ENCODE results near the gene KCNQ2. TPM values are rescaled to one million over a fixed set of nuclear protein-coding genes. Genes with fewer than 3 reads are reported as not detected.
A peak's percentile ranks its signal among the peaks of the same experiment; 100 is the strongest.

KCNQ2 gene
- total RNA-seq, 1 donor from 2014 or later: 1.2 TPM

DNA sequence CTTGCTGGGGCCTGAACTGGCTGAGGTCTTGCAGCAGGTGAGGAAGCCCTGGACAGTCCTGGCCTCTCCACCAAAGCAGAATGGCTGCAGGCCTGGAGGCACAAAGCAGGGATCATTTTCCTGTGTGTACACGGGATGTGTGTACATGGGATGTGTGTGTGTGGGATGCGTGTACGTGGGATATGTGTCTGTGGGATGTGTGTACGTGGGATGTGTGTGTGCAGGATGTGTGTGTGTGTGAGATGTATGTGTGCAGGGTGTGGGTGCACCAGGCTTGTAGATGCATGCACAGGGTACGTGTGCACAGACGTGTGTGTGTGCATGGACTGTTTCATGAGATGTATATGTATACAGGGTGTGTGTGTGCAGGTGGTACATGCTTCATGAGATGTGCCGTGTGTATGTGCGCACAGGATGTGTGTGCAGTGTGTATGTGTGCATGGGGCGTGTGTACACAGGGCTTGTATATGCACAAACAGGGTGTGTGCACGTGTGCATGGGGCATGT lies 103.4 kb downstream of the KCNQ2 start:
- no peak for DNase-seq

- DNase-seq: no peak
Measured at GRCh38 chr20:63368151-63368550, 104.3 kb downstream of the KCNQ2 start.

GRCh38 chr20:63367446-63368055 lies 104.9 kb downstream of the KCNQ2 start:
- DNase-seq: no peak

DNA sequence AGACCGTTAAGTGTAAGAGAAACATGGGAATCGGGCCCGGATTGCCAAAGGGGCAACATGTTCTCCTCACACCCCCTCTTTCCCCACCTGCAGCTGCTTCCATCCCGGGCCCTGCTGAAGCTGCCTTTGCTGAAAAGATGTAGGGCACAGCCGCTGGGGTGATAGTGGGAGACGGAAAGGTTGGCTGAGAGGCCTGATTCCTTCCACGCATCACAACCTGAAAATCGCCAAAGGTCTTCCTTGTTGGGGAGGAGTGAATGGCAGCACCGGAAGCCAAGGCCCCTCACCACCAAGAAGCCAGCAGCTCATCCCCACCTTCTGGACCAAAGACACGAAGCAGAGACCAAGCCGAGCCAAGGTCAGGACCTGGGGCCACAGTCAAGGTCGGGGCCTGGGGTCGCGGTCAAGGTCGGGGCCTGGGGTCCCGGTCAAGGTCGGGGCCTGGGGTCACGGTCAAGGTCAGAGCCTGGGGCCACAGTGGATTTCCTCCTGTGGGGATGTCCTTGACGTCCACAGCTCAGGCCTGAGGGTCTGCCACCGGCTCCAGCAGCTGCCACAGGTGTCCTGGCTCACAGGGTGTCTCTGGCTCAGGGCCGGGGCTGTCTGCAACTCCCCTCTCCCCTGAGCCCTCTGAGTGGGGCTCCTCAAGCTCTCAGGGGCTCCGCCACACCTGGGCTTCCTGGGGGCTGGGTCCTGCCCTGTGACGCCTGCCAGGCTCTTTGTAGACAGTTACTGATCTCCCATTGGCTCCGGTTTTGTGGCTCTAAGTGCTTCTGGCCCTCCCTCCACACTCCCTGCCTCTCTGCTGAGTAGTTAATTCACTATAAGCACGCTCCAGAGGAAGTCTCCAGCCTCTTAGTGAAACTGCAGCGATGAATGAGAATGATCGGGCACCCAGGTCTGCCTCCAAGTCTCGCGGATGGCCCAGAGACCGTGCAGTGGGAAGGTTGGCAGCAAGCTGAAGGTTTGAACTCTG lies 105.8 kb downstream of the KCNQ2 start:
- DNase-seq: peak; percentile 4

DNA sequence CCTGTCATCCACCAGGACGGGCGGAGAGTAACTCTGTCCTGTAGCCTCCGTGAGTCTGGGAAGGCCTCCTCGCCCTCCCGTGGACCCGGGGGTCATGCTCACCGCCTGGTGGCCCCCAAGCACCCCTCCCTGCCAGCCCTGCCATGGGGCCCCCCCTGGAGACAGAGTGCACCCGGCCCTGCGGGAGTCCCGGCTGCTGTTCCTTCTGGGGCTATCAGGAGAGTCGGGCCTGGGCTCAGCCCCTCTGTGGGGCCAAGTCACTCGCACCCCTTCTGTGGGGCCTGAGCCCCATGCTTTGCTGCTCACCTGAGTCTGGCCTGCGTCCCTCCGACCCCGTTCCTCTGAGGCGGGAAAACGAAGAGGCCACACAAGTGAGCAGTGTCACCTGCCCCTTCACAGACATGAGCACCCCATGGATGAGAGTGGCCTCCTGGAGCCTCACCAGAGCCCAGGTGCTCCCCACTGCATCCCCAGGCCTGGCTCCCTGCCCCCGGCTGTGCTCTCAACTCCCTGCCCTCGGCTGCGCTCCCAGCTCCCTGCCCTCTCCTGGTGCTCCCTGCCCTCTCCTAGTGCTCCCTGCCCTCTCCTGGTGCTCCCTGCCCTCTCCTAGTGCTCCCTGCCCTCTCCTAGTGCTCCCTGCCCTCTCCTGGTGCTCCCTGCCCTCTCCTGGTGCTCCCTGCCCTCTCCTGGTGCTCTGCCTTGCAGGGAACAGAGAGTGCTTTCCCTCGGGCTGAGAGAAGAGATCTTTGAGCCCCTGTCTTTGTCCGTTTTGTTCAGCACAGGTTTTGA lies 106.7 kb downstream of the KCNQ2 start:
- DNase-seq: no peak

- DNase-seq: no peak
Measured at GRCh38 chr20:63364801-63365585, 107.5 kb downstream of the KCNQ2 start.

- DNase-seq: no peak
Measured at GRCh38 chr20:63363981-63364561, 108.4 kb downstream of the KCNQ2 start.

GRCh38 chr20:63363013-63363957 lies 109.2 kb downstream of the KCNQ2 start:
- DNase-seq: no peak

GRCh38 chr20:63362436-63363009 lies 109.9 kb downstream of the KCNQ2 start:
- no peak for DNase-seq

- no peak for DNase-seq
Measured at GRCh38 chr20:63361519-63362435, 110.7 kb downstream of the KCNQ2 start.

GRCh38 chr20:63360850-63361518 lies 111.5 kb downstream of the KCNQ2 start, which contains the start of gene CHRNA4:
TSS of gene CHRNA4 (minus strand) at chr20:63361349. CDS start at chr20:63361165, 184 bp downstream.
- no peak for DNase-seq

GRCh38 chr20:63359937-63360849 lies 112.3 kb downstream of the KCNQ2 start:
- no peak for DNase-seq

- DNase-seq: no peak
Measured at GRCh38 chr20:63359164-63359934, 113.1 kb downstream of the KCNQ2 start.

- DNase-seq: no peak
Measured at GRCh38 chr20:63357921-63358905, 114.2 kb downstream of the KCNQ2 start.

All from skin of body (tissue), 2 donors.